Neuron (in vitro differentiated cells): Measurements from ENCODE around the gene ERBB4.

Source experiments
- H2AFZ ChIP-seq: one replicate; pipeline ENCODE4 v1.6.1; 2013; ENCODE audit warnings: low read depth, mild to moderate bottlenecking, inconsistent platforms, low read length, moderate library complexity
- H3K27me3 ChIP-seq: one replicate; pipeline ENCODE4 v1.6.1; 2013; ENCODE audit warnings: low read length; ENCODE audit not compliant: insufficient read depth
- H3K36me3 ChIP-seq: one replicate; pipeline ENCODE4 v1.6.1; 2013; ENCODE audit warnings: low read length; ENCODE audit not compliant: insufficient read depth
- H3K4me1 ChIP-seq: one replicate; pipeline ENCODE4 v1.6.1; 2013; ENCODE audit warnings: low read length; ENCODE audit not compliant: insufficient read depth
- H3K4me3 ChIP-seq: 2 replicates; pipeline ENCODE4 v1.5.1; 2013; ENCODE audit warnings: mild to moderate bottlenecking, low read length, moderate library complexity
- H3K9me3 ChIP-seq: one replicate; pipeline ENCODE4 v1.6.1; 2013; ENCODE audit warnings: low read length

Gene ERBB4

DNA sequence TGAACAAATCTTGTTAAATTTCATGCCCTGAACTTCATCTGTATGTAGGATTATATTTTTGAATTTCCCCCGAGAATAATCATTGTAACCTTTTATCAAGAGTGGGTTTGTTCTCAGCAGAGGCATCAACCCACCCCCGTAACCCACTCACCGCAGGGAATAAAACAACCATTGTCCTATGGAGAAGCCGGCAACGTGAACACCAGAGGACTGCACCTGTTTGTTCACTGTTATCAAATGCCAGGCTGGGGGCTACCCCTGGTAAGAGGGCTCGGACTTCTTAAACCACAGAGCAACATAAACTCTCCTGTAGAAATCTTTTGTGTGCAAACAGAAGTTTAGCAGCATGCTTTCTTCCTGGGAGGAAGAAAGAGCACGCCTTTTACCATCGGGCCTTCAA, 610.4 kb downstream of the ERBB4 start:
- no peak overlapping the region for H3K4me3 ChIP-seq
- no peaks in the 10 kb centered on the region for H3K36me3 ChIP-seq
- H2AFZ ChIP-seq: no peak overlapping the region
- H3K4me1 ChIP-seq: peaks cover 37% of the 10 kb centered on the region
- H3K27me3 ChIP-seq: no peaks in the 10 kb centered on the region
- no peaks in the 10 kb centered on the region for H3K9me3 ChIP-seq

- Histone ChIP-seq H3K4me1 (peaks cover 12% of the 10 kb centered on the region), H3K9me3 (no peaks in the 10 kb centered on the region), H2AFZ (no peak overlapping the region), H3K27me3 (no peaks in the 10 kb centered on the region), H3K36me3 (no peaks in the 10 kb centered on the region), H3K4me3 (no peak overlapping the region)
These were observed 615.6 kb downstream of the ERBB4 start for GRCh38 chr2:211923019-211923418.

DNA sequence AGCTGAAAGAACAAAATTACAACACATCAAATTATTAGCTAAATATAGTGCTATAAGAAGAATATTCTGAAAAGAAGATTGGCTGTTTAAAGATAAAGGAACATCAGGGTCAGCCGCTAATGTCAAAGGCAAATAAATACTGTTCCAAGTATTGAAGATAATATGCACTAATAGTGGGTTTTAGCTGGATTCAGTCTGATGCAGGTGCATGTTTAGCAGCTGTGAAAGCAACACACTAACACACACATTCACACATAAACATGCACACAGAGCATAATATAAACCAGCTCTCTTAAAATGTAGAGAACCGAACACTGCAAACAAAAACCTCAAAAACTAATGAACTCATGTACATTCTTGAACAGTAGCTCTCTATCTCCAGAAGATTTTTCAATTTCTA, 634.6 kb downstream of the ERBB4 start:
- H3K27me3 ChIP-seq: no peaks in the 10 kb centered on the region
- H2AFZ ChIP-seq: no peak overlapping the region
- peaks cover 7% of the 10 kb centered on the region for H3K4me1 ChIP-seq
- H3K4me3 ChIP-seq: no peak overlapping the region
- H3K36me3 ChIP-seq: no peaks in the 10 kb centered on the region
- H3K9me3 ChIP-seq: no peaks in the 10 kb centered on the region

GRCh38 chr2:211901226-211901846, 637.3 kb downstream of the ERBB4 start:
- no peaks in the 10 kb centered on the region for H3K9me3 ChIP-seq
- H3K36me3 ChIP-seq: no peaks in the 10 kb centered on the region
- no peaks in the 10 kb centered on the region for H3K27me3 ChIP-seq
- no peak overlapping the region for H3K4me3 ChIP-seq
- H2AFZ ChIP-seq: no peak overlapping the region
- H3K4me1 ChIP-seq: peaks cover 7% of the 10 kb centered on the region

DNA sequence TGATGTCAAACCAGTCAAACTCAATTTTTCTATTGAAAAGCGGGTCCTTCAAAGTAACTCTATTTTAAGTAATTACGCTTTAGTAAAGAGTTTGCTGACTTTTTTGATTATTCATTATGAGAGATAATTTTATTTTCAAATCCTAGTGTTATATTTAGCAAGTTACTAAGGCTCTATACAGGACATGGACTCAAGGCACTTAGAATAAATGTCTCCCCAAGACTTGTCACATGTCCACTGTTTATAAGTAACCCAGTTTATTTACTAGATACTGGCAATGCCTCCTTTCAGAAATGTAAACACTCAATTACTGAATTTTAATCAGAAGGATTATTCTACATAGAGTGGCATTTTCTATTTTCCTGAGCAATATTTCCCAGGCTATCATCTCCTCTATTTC, 638.1 kb downstream of the ERBB4 start:
- Histone ChIP-seq H2AFZ (no peak overlapping the region), H3K4me3 (no peak overlapping the region), H3K27me3 (no peaks in the 10 kb centered on the region)

DNA sequence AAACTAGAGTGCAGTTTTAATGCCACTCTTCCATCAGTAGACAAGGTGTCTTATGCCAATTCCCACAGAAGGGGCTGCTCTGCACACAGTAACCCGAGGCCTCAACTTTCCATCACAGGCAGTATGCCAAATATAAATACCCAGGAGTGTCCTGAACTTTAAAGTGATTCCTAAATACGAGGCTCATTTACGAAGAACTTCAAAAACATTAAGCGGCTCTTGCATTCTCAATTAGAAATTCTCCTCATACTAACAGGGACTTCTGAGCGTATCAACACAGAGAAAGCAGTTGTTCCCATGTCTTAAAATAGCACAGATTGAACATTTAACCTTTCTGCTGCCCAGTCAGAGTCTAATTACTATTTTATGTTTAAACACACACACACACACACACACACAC, 638.6 kb downstream of the ERBB4 start:
- no peaks in the 10 kb centered on the region for H3K9me3 ChIP-seq
- H2AFZ ChIP-seq: no peak overlapping the region
- no peak overlapping the region for H3K4me3 ChIP-seq
- no peaks in the 10 kb centered on the region for H3K36me3 ChIP-seq
- no peaks in the 10 kb centered on the region for H3K27me3 ChIP-seq
- H3K4me1 ChIP-seq: peaks cover 7% of the 10 kb centered on the region

More for the DNA sequence above, 638.1 kb downstream of the ERBB4 start:
- no peaks in the 10 kb centered on the region for H3K36me3 ChIP-seq
- H3K4me1 ChIP-seq: peaks cover 7% of the 10 kb centered on the region
- no peaks in the 10 kb centered on the region for H3K9me3 ChIP-seq

- Histone ChIP-seq H3K4me1 (peaks cover 7% of the 10 kb centered on the region), H3K4me3 (no peak overlapping the region), H3K36me3 (no peaks in the 10 kb centered on the region), H3K9me3 (no peaks in the 10 kb centered on the region), H3K27me3 (no peaks in the 10 kb centered on the region), H2AFZ (no peak overlapping the region)
These were observed 639.9 kb downstream of the ERBB4 start for GRCh38 chr2:211898702-211899101.

GRCh38 chr2:211881449-211881848, 657.2 kb downstream of the ERBB4 start:
- Histone ChIP-seq H3K9me3 (no peaks in the 10 kb centered on the region), H3K36me3 (no peaks in the 10 kb centered on the region)

GRCh38 chr2:211879323-211879722, 659.3 kb downstream of the ERBB4 start:
- H3K36me3 ChIP-seq: no peaks in the 10 kb centered on the region
- no peak overlapping the region for H2AFZ ChIP-seq
- H3K9me3 ChIP-seq: no peaks in the 10 kb centered on the region
- no peaks in the 10 kb centered on the region for H3K27me3 ChIP-seq
- no peak overlapping the region for H3K4me3 ChIP-seq
- no peaks in the 10 kb centered on the region for H3K4me1 ChIP-seq

More at GRCh38 chr2:211881449-211881848, 657.2 kb downstream of the ERBB4 start:
- H3K4me1 ChIP-seq: no peaks in the 10 kb centered on the region
- H2AFZ ChIP-seq: no peak overlapping the region
- no peak overlapping the region for H3K4me3 ChIP-seq
- no peaks in the 10 kb centered on the region for H3K27me3 ChIP-seq

DNA sequence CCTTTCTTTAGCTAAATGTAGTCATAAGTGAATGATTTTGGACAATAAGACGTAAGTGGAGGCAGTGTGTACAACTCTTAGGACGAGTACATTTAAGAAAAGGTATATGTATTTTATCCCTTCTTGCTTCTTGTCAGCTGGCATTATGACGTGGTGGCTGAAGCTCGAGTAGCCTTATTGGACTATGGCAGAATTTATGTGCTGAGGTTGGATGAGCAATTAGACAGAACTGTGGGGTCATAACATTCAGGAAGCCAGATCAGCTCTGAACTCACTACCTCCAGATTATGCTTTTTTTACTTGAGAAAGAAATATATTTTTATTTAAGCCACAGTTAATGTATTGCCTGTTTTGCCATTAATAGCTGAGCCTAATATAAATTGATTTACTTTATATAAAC, 661.5 kb downstream of the ERBB4 start:
- Histone ChIP-seq H3K4me1 (no peaks in the 10 kb centered on the region), H3K36me3 (no peaks in the 10 kb centered on the region), H3K4me3 (no peak overlapping the region), H3K27me3 (no peaks in the 10 kb centered on the region), H2AFZ (no peak overlapping the region), H3K9me3 (no peaks in the 10 kb centered on the region)

DNA sequence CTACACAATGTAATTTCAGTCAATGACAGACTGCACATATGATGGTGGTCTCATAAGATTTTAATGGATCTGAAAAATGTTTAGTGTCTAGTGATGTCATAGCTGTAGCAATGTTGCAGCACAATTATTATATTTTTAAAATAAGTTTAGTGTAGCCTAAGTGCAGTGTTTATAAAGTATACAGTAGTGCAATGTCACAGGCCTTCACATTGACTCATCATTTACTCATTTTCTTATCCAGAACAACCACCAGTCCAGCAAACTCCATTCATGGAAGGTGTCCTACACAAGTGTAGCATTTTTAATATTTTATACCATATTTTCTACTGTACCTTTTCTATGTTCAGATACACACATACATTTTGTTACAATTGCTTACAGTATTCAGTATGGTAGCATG, 663.1 kb downstream of the ERBB4 start:
- Histone ChIP-seq H3K4me3 (no peak overlapping the region), H3K9me3 (no peaks in the 10 kb centered on the region), H2AFZ (no peak overlapping the region), H3K4me1 (no peaks in the 10 kb centered on the region), H3K36me3 (no peaks in the 10 kb centered on the region), H3K27me3 (no peaks in the 10 kb centered on the region)

DNA sequence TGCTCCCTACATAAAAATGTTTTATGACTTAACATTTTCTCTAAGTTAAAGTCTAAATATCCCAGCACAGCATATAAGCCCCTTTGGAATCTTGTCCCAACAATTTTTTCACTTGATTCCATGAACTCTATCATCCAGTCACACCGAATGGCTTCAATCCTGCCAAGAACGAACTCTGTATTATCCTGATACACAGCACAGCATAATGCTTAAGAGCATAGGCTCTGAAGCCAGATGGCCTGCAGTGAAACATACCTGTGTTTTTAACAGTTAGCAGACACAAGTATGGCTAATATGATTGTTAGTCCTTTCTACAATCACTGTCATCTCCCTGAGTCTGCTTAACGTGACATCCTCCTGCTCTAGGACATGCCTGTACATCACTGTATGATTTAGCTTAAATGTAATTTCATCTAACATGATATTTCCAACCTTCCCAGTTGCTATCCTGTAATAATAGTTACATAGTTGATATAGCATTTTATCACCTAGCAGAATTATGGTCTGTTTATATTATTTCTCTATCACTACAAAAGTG, 669.5 kb downstream of the ERBB4 start:
- H3K4me3 ChIP-seq: no peak overlapping the region
- no peaks in the 10 kb centered on the region for H3K27me3 ChIP-seq
- no peaks in the 10 kb centered on the region for H3K4me1 ChIP-seq
- no peak overlapping the region for H2AFZ ChIP-seq
- peaks cover 2% of the 10 kb centered on the region for H3K9me3 ChIP-seq
- H3K36me3 ChIP-seq: no peaks in the 10 kb centered on the region

DNA sequence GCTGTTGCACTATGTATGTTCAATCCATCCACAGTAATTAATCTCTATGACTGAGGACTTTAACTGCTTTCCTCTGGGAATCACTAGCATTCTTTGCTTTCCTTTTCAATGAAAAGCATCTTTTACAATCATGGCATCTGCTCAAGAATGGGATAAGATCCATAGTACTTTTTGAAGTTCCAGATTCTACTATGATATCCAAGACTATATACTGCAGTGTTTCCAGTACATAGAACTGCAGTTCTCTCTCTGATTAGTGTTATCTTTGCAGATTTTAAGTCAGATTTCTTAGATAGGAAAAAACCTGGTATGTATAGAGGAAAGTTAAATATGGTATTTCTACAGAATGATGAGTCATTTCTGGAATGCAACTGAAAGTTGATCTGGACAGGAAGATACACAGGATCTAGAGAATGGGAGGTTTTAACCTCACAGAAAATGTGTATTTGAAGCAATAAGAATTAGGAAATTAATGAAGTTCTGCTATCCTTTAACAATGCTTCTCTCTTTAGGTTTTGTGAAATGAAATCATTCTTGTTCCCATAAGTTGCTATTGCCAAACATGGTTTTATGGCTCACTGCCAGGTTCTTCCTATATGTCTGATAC, 670.7 kb downstream of the ERBB4 start:
- H3K4me3 ChIP-seq: no peak overlapping the region
- peaks cover 7% of the 10 kb centered on the region for H3K9me3 ChIP-seq
- H3K27me3 ChIP-seq: no peaks in the 10 kb centered on the region
- no peaks in the 10 kb centered on the region for H3K36me3 ChIP-seq
- no peak overlapping the region for H2AFZ ChIP-seq
- no peaks in the 10 kb centered on the region for H3K4me1 ChIP-seq

DNA sequence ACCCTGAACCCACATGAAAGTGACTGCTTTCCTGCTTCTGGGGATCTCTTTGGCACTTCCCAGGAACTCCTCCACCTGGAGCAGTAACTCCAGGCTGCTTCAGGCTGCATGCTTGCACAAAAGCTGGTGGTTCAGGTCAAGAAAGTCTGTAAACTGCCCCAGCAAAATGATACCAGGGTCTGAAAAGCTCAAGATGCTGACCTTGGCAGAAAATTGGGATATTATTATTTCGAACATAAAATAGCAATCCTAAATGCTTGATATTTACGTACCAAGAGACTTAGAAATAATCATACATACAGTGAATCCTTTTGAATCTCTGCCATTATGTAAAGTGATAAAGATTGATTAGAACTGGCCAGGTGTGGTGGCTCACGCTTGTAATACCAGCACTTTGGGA, 674.3 kb downstream of the ERBB4 start:
- Histone ChIP-seq H3K4me3 (no peak overlapping the region), H2AFZ (no peak overlapping the region), H3K4me1 (no peaks in the 10 kb centered on the region), H3K27me3 (no peaks in the 10 kb centered on the region), H3K36me3 (no peaks in the 10 kb centered on the region), H3K9me3 (peaks cover 10% of the 10 kb centered on the region)
